HepG2 (cell line): ENCODE data around the gene MYH15. TPM values are rescaled to one million over a fixed set of nuclear protein-coding genes. Genes with fewer than 3 reads are reported as not detected.

Experiments
- ATAC-seq: fragments of 200-7000 bp; cut with Tn5 transposase; 3 replicates; pipeline ENCODE4 v1.9.1; 2020; ENCODE audit warnings: mild to moderate bottlenecking, moderate library complexity
- BruUV-seq: library from RNA; stranded (reverse); fragments of 400-500 nt; replicated peaks from 2 replicates; lab custom pipeline; 2021; lab: Mats Ljungman, UMichigan
- CTCF ChIA-PET: fragments of 300-600 bp; formaldehyde crosslinking; extraction: SDS; loops from one replicate; lab custom pipeline; 2021; ENCODE audit warnings: low total read pairs, inconsistent platforms, low intra/inter-chr PET ratio; lab: Yijun Ruan, JAX
- POLR2A ChIA-PET: fragments of 350-600 bp; sonication (Branson Sonifier 250); formaldehyde crosslinking; loops from one replicate; lab custom pipeline; 2020; ENCODE audit warnings: antibody characterized with exemption, inconsistent platforms; lab: Yijun Ruan, JAX
- DNase-seq: peaks from one replicate; pipeline ENCODE4 v3.0.0-alpha.2; 2015; ENCODE audit warnings: low spot score
- FAIRE-seq: peaks from 3 replicates; lab custom pipeline; 2011; peaks lifted over from hg19 to GRCh38; lab: Jason Lieb, UNC
- H2AFZ ChIP-seq: one replicate; pipeline ENCODE4 v1.6.1; 2011; ENCODE audit warnings: low read length, inconsistent platforms
- H3K27ac ChIP-seq: fragments of 300-600 bp; 3 replicates; pipeline ENCODE4 v1.8.0; 2011; ENCODE audit warnings: mixed run types, mild to moderate bottlenecking, mixed read lengths, low read length, inconsistent platforms; ENCODE audit not compliant: insufficient read depth; ENCODE audit errors: extremely low read length
- H3K27me3 ChIP-seq, 2 experiments: fragments of 200-600 bp in 1 of 2; 2 replicates in 1 of 2; 3 replicates in 1 of 2; pipeline versions ENCODE4 v1.6.0 to v1.8.0; 2011; ENCODE audit warnings: low read length in 2 of 2, mild to moderate bottlenecking in 2 of 2, moderate library complexity in 2 of 2, inconsistent platforms in 1 of 2; ENCODE audit not compliant: insufficient read depth in 2 of 2, control insufficient read depth in 1 of 2
- H3K36me3 ChIP-seq, 2 experiments: fragments of 200-600 bp in 1 of 2; replicated peaks in 1 of 2; 2 replicates in 1 of 2; 3 replicates in 1 of 2; pipeline versions ENCODE4 v1.5.1 to v1.8.0; 2011; ENCODE audit warnings: low read length in 2 of 2, inconsistent platforms in 1 of 2; ENCODE audit not compliant: insufficient read depth in 2 of 2, control insufficient read depth in 1 of 2
- H3K4me1 ChIP-seq: 2 replicates; pipeline ENCODE4 v1.5.1; 2012; ENCODE audit warnings: low read length, inconsistent platforms; ENCODE audit not compliant: insufficient read depth
- H3K4me2 ChIP-seq: 2 replicates; pipeline ENCODE4 v1.6.0; 2011; ENCODE audit warnings: low read depth, low read length, inconsistent platforms
- H3K4me3 ChIP-seq, 3 experiments: fragments of 200-600 bp in 1 of 3; sonication (generic), shearing (Covaris generic) in 1 of 3; replicated peaks in 1 of 3; 2 replicates each; pipeline ENCODE4 v1.5.1; 2011 to 2016; ENCODE audit warnings: low read length in 3 of 3, inconsistent platforms in 2 of 3, low read depth in 2 of 3, mild to moderate bottlenecking in 2 of 3, control low read depth in 1 of 3, mixed read lengths in 1 of 3; ENCODE audit not compliant: insufficient read depth in 1 of 3
- H3K79me2 ChIP-seq: one replicate; pipeline ENCODE4 v1.6.1; 2011; ENCODE audit warnings: low read length, inconsistent platforms; ENCODE audit not compliant: insufficient read depth
- H3K9ac ChIP-seq: 2 replicates; pipeline ENCODE4 v1.6.0; 2011; ENCODE audit warnings: mild to moderate bottlenecking, low read depth, low read length, inconsistent platforms; ENCODE audit not compliant: insufficient read depth
- H3K9me3 ChIP-seq: 2 replicates; pipeline ENCODE4 v1.5.1; 2012; ENCODE audit warnings: mild to moderate bottlenecking, low read length
- H4K20me1 ChIP-seq: 2 replicates; pipeline ENCODE4 v1.6.0; 2011; ENCODE audit warnings: inconsistent platforms, mild to moderate bottlenecking, low read length, moderate library complexity; ENCODE audit not compliant: insufficient read depth
- FOXO1 ChIP-seq: sonication (generic); formaldehyde crosslinking; IDR thresholded peaks from 2 replicates; pipeline ENCODE4 v1.4.0; 2020; ENCODE audit warnings: missing genetic modification reagents
- NBN ChIP-seq: fragments of 450-650 bp; conservative IDR thresholded peaks from 2 replicates; pipeline ENCODE4 v1.6.1; 2017
- REL ChIP-seq: sonication (generic); formaldehyde crosslinking; conservative IDR thresholded peaks from 2 replicates; pipeline ENCODE4 v1.8.0; 2022; ENCODE audit warnings: mild to moderate bottlenecking, missing genetic modification reagents, moderate library complexity
- SOX5 ChIP-seq: IDR thresholded peaks from 2 replicates; pipeline ENCODE4 v1.6.1; 2016; ENCODE audit warnings: borderline replicate concordance
- ZFP37 ChIP-seq: sonication (generic); formaldehyde crosslinking; IDR thresholded peaks from 2 replicates; pipeline ENCODE4 v1.4.0; 2020; ENCODE audit warnings: missing genetic modification reagents, borderline replicate concordance
- ZNF329 ChIP-seq: sonication (generic); formaldehyde crosslinking; IDR thresholded peaks from 2 replicates; pipeline ENCODE4 v1.9.0; 2021; ENCODE audit warnings: low read depth, mild to moderate bottlenecking, missing genetic modification reagents
- ZSCAN12 ChIP-seq: sonication (generic); formaldehyde crosslinking; IDR thresholded peaks from 2 replicates; pipeline ENCODE4 v1.9.0; 2021; ENCODE audit warnings: mild to moderate bottlenecking, missing genetic modification reagents
- WGBS: methylation state at CpG from one replicate; pipeline ENCODE4 v1.1.6; 2017; ENCODE audit warnings: low lambda C conversion rate; 5-methylcytosine and 5-hydroxymethylcytosine counted together
- in situ Hi-C: cut with HindIII; loops from 2 replicates; pipeline ENCODE4 v1.10.0; 2017; ENCODE audit warnings: low pct_unique_long_range_greater_than_20kb; ENCODE audit not compliant: extremely low pct_ligation_motif_present
- intact Hi-C: fragments of 100-400 bp; cut with micrococcal nuclease; formaldehyde crosslinking; loops from one replicate; pipeline ENCODE4 v1.10.0; 2022; ENCODE audit not compliant: unreplicated experiment
- polyA plus RNA-seq, 8 experiments: library from polyadenylated mRNA; depleted of rRNA in 3 of 8; stranded (reverse) in 7 of 8; unstranded in 1 of 8; fragments of >200 nt; fragmentation: Illumina TruSeq in 4 of 8; extraction: Trizol in 4 of 8; gene quantifications; 2 replicates each; pipeline versions ENCODE4 v1.2.1 to v1.2.3, GENCODE V29; 2011 to 2016; ENCODE audit warnings: low read depth in 4 of 8, missing spikeins in 1 of 8, mixed read lengths in 1 of 8; ENCODE audit not compliant: insufficient read depth in 1 of 8
- total RNA-seq, 5 experiments: library from RNA; depleted of rRNA; stranded (reverse); fragments of >200 nt; fragmentation: Illumina TruSeq; extraction: Trizol; gene quantifications; 2 replicates each; pipeline ENCODE4 v1.2.3, GENCODE V29; 2016; ENCODE audit warnings: low read depth in 1 of 5
- TF ChIP-seq, protein P1 (sequence below): sonication (generic); formaldehyde crosslinking; conservative IDR thresholded peaks from 2 replicates; pipeline ENCODE4 v1.8.1; 2023; ENCODE audit warnings: missing genetic modification reagents
- TF ChIP-seq, protein P2 (sequence below): sonication (generic); formaldehyde crosslinking; conservative IDR thresholded peaks from 2 replicates; pipeline ENCODE4 v1.4.0; 2020; ENCODE audit warnings: mild to moderate bottlenecking, missing genetic modification reagents, moderate library complexity
- TF ChIP-seq, protein P3 (sequence below): sonication (generic); formaldehyde crosslinking; IDR thresholded peaks from 2 replicates; pipeline ENCODE4 v1.5.0; 2020; ENCODE audit warnings: mild to moderate bottlenecking, missing genetic modification reagents

Gene MYH15
- total and polyA plus RNA-seq, 2 of the 13 experiments (the other 11 are each of a cell fraction or from before 2014, with no cell fraction given) = 0.03 to 0.09 TPM

DNA sequence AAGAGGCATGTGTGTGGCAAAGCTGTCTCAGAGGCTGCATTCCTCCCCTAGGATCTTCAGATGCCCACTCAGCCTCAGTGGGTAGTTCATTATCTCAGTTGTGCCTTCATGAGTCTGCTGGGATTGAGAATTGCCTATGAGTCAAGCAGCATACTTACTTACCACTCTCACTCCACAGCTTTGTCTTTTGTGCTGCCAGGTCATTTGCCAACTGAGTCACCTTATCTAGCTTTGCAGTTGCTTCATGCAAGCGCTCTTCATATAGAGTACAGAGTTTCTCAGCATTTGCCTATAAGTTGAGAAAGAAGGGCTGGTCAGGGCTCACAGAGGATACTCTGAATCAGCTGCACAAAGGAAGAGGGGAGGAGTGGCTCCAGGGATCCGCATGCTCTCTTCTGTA, 89.5 kb downstream of the MYH15 start (continued):
- TF ChIP-seq, protein P1, sequence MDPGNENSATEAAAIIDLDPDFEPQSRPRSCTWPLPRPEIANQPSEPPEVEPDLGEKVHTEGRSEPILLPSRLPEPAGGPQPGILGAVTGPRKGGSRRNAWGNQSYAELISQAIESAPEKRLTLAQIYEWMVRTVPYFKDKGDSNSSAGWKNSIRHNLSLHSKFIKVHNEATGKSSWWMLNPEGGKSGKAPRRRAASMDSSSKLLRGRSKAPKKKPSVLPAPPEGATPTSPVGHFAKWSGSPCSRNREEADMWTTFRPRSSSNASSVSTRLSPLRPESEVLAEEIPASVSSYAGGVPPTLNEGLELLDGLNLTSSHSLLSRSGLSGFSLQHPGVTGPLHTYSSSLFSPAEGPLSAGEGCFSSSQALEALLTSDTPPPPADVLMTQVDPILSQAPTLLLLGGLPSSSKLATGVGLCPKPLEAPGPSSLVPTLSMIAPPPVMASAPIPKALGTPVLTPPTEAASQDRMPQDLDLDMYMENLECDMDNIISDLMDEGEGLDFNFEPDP (CRISPR knock-in tag) = no peak

DNA sequence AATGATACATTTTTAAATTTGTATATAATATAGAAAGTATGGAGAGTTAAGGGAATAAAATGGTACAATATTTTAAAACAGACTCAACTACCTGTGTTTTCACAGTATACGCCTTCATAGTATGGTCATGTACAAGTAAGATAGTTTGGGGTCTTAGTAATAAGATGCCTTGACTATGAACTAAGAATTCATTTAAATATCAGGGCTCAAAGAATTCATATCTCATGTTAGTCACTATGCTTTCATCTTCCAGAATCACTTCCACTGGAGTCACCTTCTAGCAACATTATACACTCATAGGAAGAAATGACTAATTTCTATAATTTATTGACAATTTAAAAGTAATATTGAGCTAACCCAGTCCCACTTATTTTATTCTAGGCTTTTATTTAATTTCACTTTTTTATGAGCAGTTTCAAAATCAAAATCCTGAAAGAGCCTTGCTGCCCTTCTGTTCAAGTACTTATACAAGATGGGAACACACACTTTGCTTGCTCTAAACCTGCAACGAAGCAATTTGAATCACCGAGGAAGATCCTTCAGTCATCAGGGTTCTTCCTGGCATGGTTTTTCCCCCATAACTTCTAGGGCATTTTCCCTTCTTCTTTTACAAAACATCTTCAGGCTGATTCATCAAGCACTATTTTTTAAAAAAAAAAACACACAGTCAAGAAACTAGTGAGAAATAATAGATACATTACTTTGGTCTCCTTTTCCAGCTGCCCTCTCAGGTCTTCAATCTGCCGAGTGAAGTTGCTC, 94.1 kb downstream of the MYH15 start:
- FAIRE-seq (no peak), DNase-seq (no peak), ATAC-seq (no peak)
- H3K79me2 ChIP-seq = no peaks in the 10 kb centered on the region
- no peaks in the 10 kb centered on the region for H4K20me1 ChIP-seq
- no peak overlapping the region for H3K9ac ChIP-seq
- H3K4me3 ChIP-seq = no peak overlapping the region
- in situ Hi-C loops = no loop called here
- no peaks in the 10 kb centered on the region; a peak in 1 of 5 replicates for H3K27me3 ChIP-seq
- H3K4me1 ChIP-seq = no peaks in the 10 kb centered on the region
- BruUV-seq = no TSS peak
- no peak overlapping the region for H3K4me2 ChIP-seq
- no peaks in the 10 kb centered on the region for H3K36me3 ChIP-seq
- no peak overlapping the region for H3K27ac ChIP-seq
- CTCF ChIA-PET = no interaction called here
- intact Hi-C loops = no loop called here
- no peak overlapping the region for H2AFZ ChIP-seq
- WGBS = 22% methylated on average over 4 of the region's 4 CpGs
- TF ChIP-seq ZFP37 (CRISPR knock-in tag) (no peak), SOX5 (no peak), NBN (no peak), REL (CRISPR knock-in tag) (no peak), FOXO1 (CRISPR knock-in tag) (no peak), ZSCAN12 (no peak), ZNF329 (CRISPR knock-in tag) (no peak)
- TF ChIP-seq, protein P2, sequence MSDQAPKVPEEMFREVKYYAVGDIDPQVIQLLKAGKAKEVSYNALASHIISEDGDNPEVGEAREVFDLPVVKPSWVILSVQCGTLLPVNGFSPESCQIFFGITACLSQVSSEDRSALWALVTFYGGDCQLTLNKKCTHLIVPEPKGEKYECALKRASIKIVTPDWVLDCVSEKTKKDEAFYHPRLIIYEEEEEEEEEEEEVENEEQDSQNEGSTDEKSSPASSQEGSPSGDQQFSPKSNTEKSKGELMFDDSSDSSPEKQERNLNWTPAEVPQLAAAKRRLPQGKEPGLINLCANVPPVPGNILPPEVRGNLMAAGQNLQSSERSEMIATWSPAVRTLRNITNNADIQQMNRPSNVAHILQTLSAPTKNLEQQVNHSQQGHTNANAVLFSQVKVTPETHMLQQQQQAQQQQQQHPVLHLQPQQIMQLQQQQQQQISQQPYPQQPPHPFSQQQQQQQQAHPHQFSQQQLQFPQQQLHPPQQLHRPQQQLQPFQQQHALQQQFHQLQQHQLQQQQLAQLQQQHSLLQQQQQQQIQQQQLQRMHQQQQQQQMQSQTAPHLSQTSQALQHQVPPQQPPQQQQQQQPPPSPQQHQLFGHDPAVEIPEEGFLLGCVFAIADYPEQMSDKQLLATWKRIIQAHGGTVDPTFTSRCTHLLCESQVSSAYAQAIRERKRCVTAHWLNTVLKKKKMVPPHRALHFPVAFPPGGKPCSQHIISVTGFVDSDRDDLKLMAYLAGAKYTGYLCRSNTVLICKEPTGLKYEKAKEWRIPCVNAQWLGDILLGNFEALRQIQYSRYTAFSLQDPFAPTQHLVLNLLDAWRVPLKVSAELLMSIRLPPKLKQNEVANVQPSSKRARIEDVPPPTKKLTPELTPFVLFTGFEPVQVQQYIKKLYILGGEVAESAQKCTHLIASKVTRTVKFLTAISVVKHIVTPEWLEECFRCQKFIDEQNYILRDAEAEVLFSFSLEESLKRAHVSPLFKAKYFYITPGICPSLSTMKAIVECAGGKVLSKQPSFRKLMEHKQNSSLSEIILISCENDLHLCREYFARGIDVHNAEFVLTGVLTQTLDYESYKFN (CRISPR knock-in tag) = no peak
- TF ChIP-seq, protein P3, sequence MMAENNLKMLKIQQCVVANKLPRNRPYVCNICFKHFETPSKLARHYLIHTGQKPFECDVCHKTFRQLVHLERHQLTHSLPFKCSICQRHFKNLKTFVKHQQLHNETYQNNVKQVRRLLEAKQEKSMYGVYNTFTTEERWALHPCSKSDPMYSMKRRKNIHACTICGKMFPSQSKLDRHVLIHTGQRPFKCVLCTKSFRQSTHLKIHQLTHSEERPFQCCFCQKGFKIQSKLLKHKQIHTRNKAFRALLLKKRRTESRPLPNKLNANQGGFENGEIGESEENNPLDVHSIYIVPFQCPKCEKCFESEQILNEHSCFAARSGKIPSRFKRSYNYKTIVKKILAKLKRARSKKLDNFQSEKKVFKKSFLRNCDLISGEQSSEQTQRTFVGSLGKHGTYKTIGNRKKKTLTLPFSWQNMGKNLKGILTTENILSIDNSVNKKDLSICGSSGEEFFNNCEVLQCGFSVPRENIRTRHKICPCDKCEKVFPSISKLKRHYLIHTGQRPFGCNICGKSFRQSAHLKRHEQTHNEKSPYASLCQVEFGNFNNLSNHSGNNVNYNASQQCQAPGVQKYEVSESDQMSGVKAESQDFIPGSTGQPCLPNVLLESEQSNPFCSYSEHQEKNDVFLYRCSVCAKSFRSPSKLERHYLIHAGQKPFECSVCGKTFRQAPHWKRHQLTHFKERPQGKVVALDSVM (CRISPR knock-in tag) = no peak
- no peaks in the 10 kb centered on the region for H3K9me3 ChIP-seq
- POLR2A ChIA-PET = no interaction called here
